Heart left ventricle (tissue), 16 donors: ENCODE measurements around the gene PCDHGB7. TPM values are rescaled to one million over a fixed set of nuclear protein-coding genes. Genes with fewer than 3 reads are reported as not detected.

Experiments
- ATAC-seq, 4 donors: fragments of 200-7000 bp; cut with Tn5 transposase; one replicate each; pipeline ENCODE4 v1.9.1; 2020 to 2022; ENCODE audit warnings: moderate library complexity in 4 of 4, mild to moderate bottlenecking in 3 of 4, moderate number of reproducible peaks in 1 of 4
- DNase-seq, 5 donors: peaks; one replicate each; pipeline ENCODE4 v3.0.0-alpha.2; 2020
- H3K27ac ChIP-seq, 12 donors: fragments of 200-600 bp; sonication (generic) in 4 of 12; one replicate each; pipeline versions ENCODE4 v1.5.0 to v1.8.0; 2016 to 2022; ENCODE audit warnings: mild to moderate bottlenecking in 2 of 12
- H3K27me3 ChIP-seq, 9 donors: fragments of 200-600 bp; sonication (generic) in 2 of 9; one replicate each; pipeline versions ENCODE4 v1.5.1 to v1.8.0; 2016 to 2022; ENCODE audit warnings: mild to moderate bottlenecking in 3 of 9
- H3K36me3 ChIP-seq, 9 donors: fragments of 200-600 bp; sonication (generic) in 2 of 9; one replicate each; pipeline versions ENCODE4 v1.5.0 to v1.8.0; 2018 to 2022; ENCODE audit warnings: mild to moderate bottlenecking in 2 of 9
- H3K4me1 ChIP-seq, 12 donors: fragments of 200-600 bp; sonication (generic) in 4 of 12; one replicate each; pipeline versions ENCODE4 v1.5.0 to v1.8.0; 2016 to 2022; ENCODE audit warnings: mild to moderate bottlenecking in 3 of 12
- H3K4me3 ChIP-seq, 12 donors: fragments of 200-600 bp; sonication (generic) in 4 of 12; one replicate each; pipeline versions ENCODE4 v1.5.0 to v1.8.0; 2017 to 2022; ENCODE audit warnings: mild to moderate bottlenecking in 9 of 12, moderate library complexity in 4 of 12
- H3K9me3 ChIP-seq, 12 donors: fragments of 200-600 bp; sonication (generic) in 4 of 12; one replicate each; pipeline versions ENCODE4 v1.5.0 to v1.8.0; 2016 to 2022; ENCODE audit warnings: mild to moderate bottlenecking in 1 of 12
- CTCF ChIP-seq, 12 donors: fragments of 200-600 bp; sonication (generic) in 4 of 12; IDR thresholded peaks; one replicate each; pipeline versions ENCODE4 v1.5.0 to v1.8.0; 2018 to 2022; ENCODE audit warnings: antibody characterized with exemption in 12 of 12, mild to moderate bottlenecking in 5 of 12
- POLR2A ChIP-seq, 2 donors: fragments of 450-650 bp; IDR thresholded peaks; one replicate each; pipeline ENCODE4 v1.6.1; 2017; ENCODE audit warnings: antibody characterized with exemption in 2 of 2, mild to moderate bottlenecking in 2 of 2, moderate library complexity in 2 of 2
- WGBS, 4 donors: extraction: QIAGEN DNeasy Blood & Tissue Kit in 2 of 4; methylation state at CpG; one replicate each; pipeline versions ENCODE4 v1.1.5 to v1.1.7; 2013 to 2018; 5-methylcytosine and 5-hydroxymethylcytosine counted together
- intact Hi-C, 10 donors: fragments of 100-400 bp; cut with DNase I; formaldehyde crosslinking; loops; one replicate each; pipeline versions ENCODE4 v1.11.1 to v1.14.2; 2022
- long read RNA-seq, 3 donors: library from polyadenylated mRNA; unstranded; transcript quantifications; one replicate each; pipeline ENCODE4 v2.0.0, GENCODE V29; 2020 to 2021
- polyA plus RNA-seq, 2 donors: library from polyadenylated mRNA; stranded (reverse); fragments of 200-250 nt; gene quantifications; one replicate each; pipeline ENCODE4 v1.2.3, GENCODE V29; 2013
- total RNA-seq, 9 donors: library from RNA; depleted of rRNA in 2 of 9; stranded (reverse); fragments of >200 nt in 2 of 9; fragmentation: NEBNext Ultra II Directional in 3 of 9; extraction: Animal tissue kit (Norgen Biotek cat#: 25700) in 3 of 9; gene quantifications; one replicate each; pipeline versions ENCODE4 v1.1.0 to v1.2.4, GENCODE V29; 2016 to 2023
- donor health status: ischemic (EF 13 %, LVEDD 7.1; RV severe dilation, severe dysfunction).
- donor health status: healthy with polysubstance abuse.
- donor health status: DM: no; HTN: yes; CAD: no.
- donor health status: DM: no; HTN: no; CAD: no.
- donor health status: ischemic (EF 25% LVEDD 6.9; RV normal size, moderate dysfunction).
- donor health status: ischemic (EF 25% LVEDD 5.7; RV mildly dilated, moderate dysfunction).
- donor health status: healthy.
- donor health status: DM: yes; HTN: yes; CAD: no.
- donor health status: ischemic (EF 35%, LVEDD 5.7; RV mildly dilated, moderate dysfunction).
- donor health status: nonischemic (EF 11% LVEDD 7.7; RV severe dilation, severe dysfunction).
- donor health status: DM: yes; HTN: yes; CAD: no.
- donor health status: PGD.
- donor health status: ischemic (EF 29% LVEDD 5.4; RV normal size, mild dysfunction).
- donor health status: nonischemic (EF 23%, LVEDD 6.1; RV moderate dilation, normal function).

The PCDHGB7 gene
- 10 to 100 TPM in 5 of 9 donors, 1 to 10 TPM in 4; 5.1 to 15.0 (median 11.1) TPM for total RNA-seq
- 1 to 10 TPM; 3.3 to 4.8 TPM for polyA plus RNA-seq
- long read RNA-seq, donor 1, partial matches to known transcripts, result 0 of 1 reads
- long read RNA-seq, donor 1, other reads (novel, unspliced or antisense), result 0 of 1 reads
- long read RNA-seq, donor 2, full-length matches to known transcripts, result 1 of 1 reads
- long read RNA-seq, donor 2, partial matches to known transcripts, result 0 of 1 reads
- long read RNA-seq, donor 2, other reads (novel, unspliced or antisense), result 0 of 1 reads
- long read RNA-seq, donor 3, result 0 reads

- H3K27me3 ChIP-seq, result peaks cover 0 to 68% (median 0%) of the 10 kb centered on the region in 9 donors
- H3K9me3 ChIP-seq, result peaks cover 0 to 100% (median 57%) of the 10 kb centered on the region in 12 donors
- H3K36me3 ChIP-seq, result peaks cover 0 to 41% (median 0%) of the 10 kb centered on the region in 9 donors
- DNase-seq, result peak; percentile 71 to 88 (median 83)
- peak within 1 kb of the TSS; percentile 18 to 59 (median 51) for H3K4me3 ChIP-seq
- WGBS, 4 donors, result 9 to 23% (median 15%) methylated on average over 33 to 47 of the region's 47 CpGs
- TF ChIP-seq CTCF (IDR thresholded peaks at IDR 0.05), result peak; percentile 56 to 80 (median 73)
- intact Hi-C loops, result loop anchor here in 8 of 10 donors (1.0 to 10.0 kb wide), 10 partner anchors 53 to 145 kb away; partner anchors contain the start of gene PCDHGA5 (in 2 of the 8)
- ATAC-seq, result peak; percentile 89 to 95 (median 93)
- peaks cover 0 to 12% (median 2%) of the 10 kb centered on the region in 12 donors for H3K4me1 ChIP-seq
- H3K27ac ChIP-seq, result peak within 1 kb of the TSS; percentile 19 to 69 (median 50)
Observed at GRCh38 chr5:141417494-141418172, at the start of gene PCDHGB7. PCDHGB7 (plus strand) TSS chr5:141417677; CDS start chr5:141417860, 183 bp downstream.

GRCh38 chr5:141369994-141370848 is 47.3 kb upstream of the PCDHGB7 start, which contains the start of gene PCDHGB3:
PCDHGB3 (plus strand) TSS chr5:141370242; CDS start chr5:141370395, 153 bp downstream.
- peak; percentile 75 to 92 (median 89) for ATAC-seq
- Histone ChIP-seq H3K27ac (peak within 1 kb of the TSS in 6 of 12 donors; percentile 16 to 53 (median 44)), H3K4me3 (peak within 1 kb of the TSS in 9 of 12 donors; percentile 22 to 44 (median 38)), H3K9me3 (peaks cover 0 to 100% (median 62%) of the 10 kb centered on the region in 12 donors), H3K4me1 (peaks cover 0 to 31% (median 2%) of the 10 kb centered on the region in 12 donors), H3K27me3 (peaks cover 0 to 50% (median 0%) of the 10 kb centered on the region in 9 donors), H3K36me3 (peaks cover 0 to 36% (median 0%) of the 10 kb centered on the region in 9 donors)
- intact Hi-C loops, result loop anchor here in 2 of 10 donors (10.0 kb wide), 1 partner anchor 45 kb away; the partner anchor contains the start of genes PCDHGA10 (in 2 of the 2) and PCDHGB7 (in 2 of the 2)
- 22 to 39% (median 27%) methylated on average over 30 to 32 of the region's 32 CpGs for WGBS, 4 donors
- peak in 3 of 5 donors; percentile 40 to 70 (median 62) for DNase-seq
- TF ChIP-seq CTCF (IDR thresholded peaks at IDR 0.05), result peak in 11 of 12 donors; percentile 15 to 55 (median 38)
- no peak for TF ChIP-seq POLR2A (IDR thresholded peaks at IDR 0.05)

GRCh38 chr5:141371572-141372475 is 45.7 kb upstream of the PCDHGB7 start:
- intact Hi-C loops, result no loop called here
- Histone ChIP-seq H3K27ac (no peak overlapping the region), H3K4me1 (peaks cover 0 to 31% (median 2%) of the 10 kb centered on the region in 12 donors), H3K36me3 (peaks cover 0 to 26% (median 0%) of the 10 kb centered on the region in 9 donors), H3K4me3 (no peak overlapping the region), H3K9me3 (peaks cover 0 to 99% (median 61%) of the 10 kb centered on the region in 12 donors), H3K27me3 (peaks cover 0 to 34% (median 0%) of the 10 kb centered on the region in 9 donors)
- TF ChIP-seq CTCF (IDR thresholded peaks at IDR 0.05) (no peak), POLR2A (IDR thresholded peaks at IDR 0.05) (no peak)
- peak in 1 of 5 donors; percentile 25 for DNase-seq
- ATAC-seq, result peak in 3 of 4 donors; percentile 18 to 20 (median 19)
- 34 to 48% (median 42%) methylated on average over 25 to 69 of the region's 69 CpGs for WGBS, 4 donors
